Measurements from ENCODE around the gene EDNRA.

The EDNRA gene

GRCh38 chr4:147530134-147530533 lies 49.2 kb downstream of the EDNRA start:
- no peak for ATAC-seq
- TF ChIP-seq ZFP3 (CRISPR knock-in tag; IDR thresholded peaks at IDR 0.05) (no peak), POU6F1 (CRISPR knock-in tag; IDR thresholded peaks at IDR 0.05; ENCODE audit: borderline replicate concordance, low read depth) (no peak)

GRCh38 chr4:147530723-147531122 lies 49.8 kb downstream of the EDNRA start:
- ATAC-seq = no peak

DNA sequence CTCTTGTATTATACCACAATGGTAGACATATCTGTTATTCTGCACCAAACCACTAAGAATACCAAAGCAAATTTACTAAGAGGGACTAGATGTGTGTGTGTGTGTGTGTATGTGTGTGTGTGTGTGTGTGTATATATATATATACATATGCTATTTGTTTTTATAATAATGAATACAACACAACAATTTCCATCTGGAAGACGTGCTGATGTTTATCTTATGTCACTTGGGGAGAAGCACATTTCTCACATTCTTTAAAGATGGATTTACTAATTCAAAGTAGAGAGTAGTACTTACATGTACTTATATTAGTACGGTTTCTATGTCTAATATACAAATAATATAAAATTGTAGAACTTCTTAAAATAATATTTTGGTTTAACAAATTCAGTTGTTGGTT lies 52.0 kb downstream of the EDNRA start:
- no peak for ATAC-seq
- TF ChIP-seq ZNF70 (CRISPR knock-in tag; IDR thresholded peaks at IDR 0.05) (no peak), ISL1 (CRISPR knock-in tag; IDR thresholded peaks at IDR 0.05) (no peak), TOX (CRISPR knock-in tag; IDR thresholded peaks at IDR 0.05; ENCODE audit: borderline replicate concordance) (no peak), CREB5 (CRISPR knock-in tag; IDR thresholded peaks at IDR 0.05; ENCODE audit: low read depth) (no peak), CSDC2 (CRISPR knock-in tag; IDR thresholded peaks at IDR 0.05) (no peak), BACH2 (CRISPR knock-in tag; IDR thresholded peaks at IDR 0.05; ENCODE audit: borderline replicate concordance) (no peak), RARB (CRISPR knock-in tag; IDR thresholded peaks at IDR 0.05) (no peak), ZFP30 (CRISPR knock-in tag; IDR thresholded peaks at IDR 0.05) (no peak), POU6F1 (CRISPR knock-in tag; IDR thresholded peaks at IDR 0.05; ENCODE audit: borderline replicate concordance, low read depth) (no peak), PPARA (CRISPR knock-in tag; IDR thresholded peaks at IDR 0.05; ENCODE audit: borderline replicate concordance) (no peak), GLIS3 (CRISPR knock-in tag; IDR thresholded peaks at IDR 0.05) (no peak), ZFP3 (CRISPR knock-in tag; IDR thresholded peaks at IDR 0.05) (no peak), OSR1 (CRISPR knock-in tag; IDR thresholded peaks at IDR 0.05) (no peak), TCF4 (CRISPR knock-in tag; IDR thresholded peaks at IDR 0.05; ENCODE audit: borderline replicate concordance) (no peak), ZNF565 (CRISPR knock-in tag; conservative IDR thresholded peaks at IDR 0.05; ENCODE audit: low read depth) (no peak), ZNF8 (CRISPR knock-in tag; IDR thresholded peaks at IDR 0.05) (no peak), SNAI2 (CRISPR knock-in tag; IDR thresholded peaks at IDR 0.05) (no peak), ESRRG (CRISPR knock-in tag; IDR thresholded peaks at IDR 0.05) (no peak), ZC3H10 (CRISPR knock-in tag; IDR thresholded peaks at IDR 0.05) (no peak)
- TF ChIP-seq, protein P1, sequence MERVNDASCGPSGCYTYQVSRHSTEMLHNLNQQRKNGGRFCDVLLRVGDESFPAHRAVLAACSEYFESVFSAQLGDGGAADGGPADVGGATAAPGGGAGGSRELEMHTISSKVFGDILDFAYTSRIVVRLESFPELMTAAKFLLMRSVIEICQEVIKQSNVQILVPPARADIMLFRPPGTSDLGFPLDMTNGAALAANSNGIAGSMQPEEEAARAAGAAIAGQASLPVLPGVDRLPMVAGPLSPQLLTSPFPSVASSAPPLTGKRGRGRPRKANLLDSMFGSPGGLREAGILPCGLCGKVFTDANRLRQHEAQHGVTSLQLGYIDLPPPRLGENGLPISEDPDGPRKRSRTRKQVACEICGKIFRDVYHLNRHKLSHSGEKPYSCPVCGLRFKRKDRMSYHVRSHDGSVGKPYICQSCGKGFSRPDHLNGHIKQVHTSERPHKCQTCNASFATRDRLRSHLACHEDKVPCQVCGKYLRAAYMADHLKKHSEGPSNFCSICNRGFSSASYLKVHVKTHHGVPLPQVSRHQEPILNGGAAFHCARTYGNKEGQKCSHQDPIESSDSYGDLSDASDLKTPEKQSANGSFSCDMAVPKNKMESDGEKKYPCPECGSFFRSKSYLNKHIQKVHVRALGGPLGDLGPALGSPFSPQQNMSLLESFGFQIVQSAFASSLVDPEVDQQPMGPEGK (CRISPR knock-in tag; IDR thresholded peaks at IDR 0.05; ENCODE audit: borderline replicate concordance) = no peak

More at GRCh38 chr4:147530723-147531122, 49.8 kb downstream of the EDNRA start:
- TF ChIP-seq CREB5 (CRISPR knock-in tag; IDR thresholded peaks at IDR 0.05; ENCODE audit: low read depth) = no peak

DNA sequence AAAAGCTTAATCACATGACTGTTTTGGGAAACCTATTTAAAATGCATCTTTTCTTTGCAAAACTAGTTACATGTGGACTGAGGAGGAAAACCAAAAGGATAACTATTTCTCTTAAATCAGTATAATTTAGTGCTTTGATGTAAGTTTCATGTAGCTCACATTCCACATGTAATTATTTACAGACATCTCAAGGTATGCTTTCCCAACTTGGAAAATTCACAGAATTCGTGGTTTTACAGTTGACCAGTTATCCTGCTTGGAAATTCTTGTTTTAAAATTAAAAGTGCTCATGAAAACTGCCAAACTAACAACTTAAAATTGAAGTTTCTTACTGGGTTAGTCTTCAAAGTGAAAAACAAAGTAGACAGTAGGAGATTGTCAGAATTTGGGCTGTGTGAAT lies 52.4 kb downstream of the EDNRA start:
- ATAC-seq = no peak; the same call in 2 of the 3 replicates
- TF ChIP-seq RARB (CRISPR knock-in tag; IDR thresholded peaks at IDR 0.05) = no peak
- TF ChIP-seq CSRNP3 (CRISPR knock-in tag; IDR thresholded peaks at IDR 0.05) = no peak
- no peak for TF ChIP-seq ZNF8 (CRISPR knock-in tag; IDR thresholded peaks at IDR 0.05)
- no peak for TF ChIP-seq GLIS3 (CRISPR knock-in tag; IDR thresholded peaks at IDR 0.05)
- no peak for TF ChIP-seq CREB5 (CRISPR knock-in tag; IDR thresholded peaks at IDR 0.05; ENCODE audit: low read depth)
- TF ChIP-seq OSR1 (CRISPR knock-in tag; IDR thresholded peaks at IDR 0.05) = no peak
- TF ChIP-seq ZFP30 (CRISPR knock-in tag; IDR thresholded peaks at IDR 0.05) = no peak
- TF ChIP-seq ZNF565 (CRISPR knock-in tag; conservative IDR thresholded peaks at IDR 0.05; ENCODE audit: low read depth) = no peak
- no peak for TF ChIP-seq SNAI2 (CRISPR knock-in tag; IDR thresholded peaks at IDR 0.05)
- no peak for TF ChIP-seq ZNF70 (CRISPR knock-in tag; IDR thresholded peaks at IDR 0.05)
- no peak for TF ChIP-seq ZC3H10 (CRISPR knock-in tag; IDR thresholded peaks at IDR 0.05)
- no peak for TF ChIP-seq BACH2 (CRISPR knock-in tag; IDR thresholded peaks at IDR 0.05; ENCODE audit: borderline replicate concordance)
- TF ChIP-seq, protein P2, sequence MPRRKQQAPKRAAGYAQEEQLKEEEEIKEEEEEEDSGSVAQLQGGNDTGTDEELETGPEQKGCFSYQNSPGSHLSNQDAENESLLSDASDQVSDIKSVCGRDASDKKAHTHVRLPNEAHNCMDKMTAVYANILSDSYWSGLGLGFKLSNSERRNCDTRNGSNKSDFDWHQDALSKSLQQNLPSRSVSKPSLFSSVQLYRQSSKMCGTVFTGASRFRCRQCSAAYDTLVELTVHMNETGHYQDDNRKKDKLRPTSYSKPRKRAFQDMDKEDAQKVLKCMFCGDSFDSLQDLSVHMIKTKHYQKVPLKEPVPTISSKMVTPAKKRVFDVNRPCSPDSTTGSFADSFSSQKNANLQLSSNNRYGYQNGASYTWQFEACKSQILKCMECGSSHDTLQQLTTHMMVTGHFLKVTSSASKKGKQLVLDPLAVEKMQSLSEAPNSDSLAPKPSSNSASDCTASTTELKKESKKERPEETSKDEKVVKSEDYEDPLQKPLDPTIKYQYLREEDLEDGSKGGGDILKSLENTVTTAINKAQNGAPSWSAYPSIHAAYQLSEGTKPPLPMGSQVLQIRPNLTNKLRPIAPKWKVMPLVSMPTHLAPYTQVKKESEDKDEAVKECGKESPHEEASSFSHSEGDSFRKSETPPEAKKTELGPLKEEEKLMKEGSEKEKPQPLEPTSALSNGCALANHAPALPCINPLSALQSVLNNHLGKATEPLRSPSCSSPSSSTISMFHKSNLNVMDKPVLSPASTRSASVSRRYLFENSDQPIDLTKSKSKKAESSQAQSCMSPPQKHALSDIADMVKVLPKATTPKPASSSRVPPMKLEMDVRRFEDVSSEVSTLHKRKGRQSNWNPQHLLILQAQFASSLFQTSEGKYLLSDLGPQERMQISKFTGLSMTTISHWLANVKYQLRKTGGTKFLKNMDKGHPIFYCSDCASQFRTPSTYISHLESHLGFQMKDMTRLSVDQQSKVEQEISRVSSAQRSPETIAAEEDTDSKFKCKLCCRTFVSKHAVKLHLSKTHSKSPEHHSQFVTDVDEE (CRISPR knock-in tag; IDR thresholded peaks at IDR 0.05) = no peak
- no peak for TF ChIP-seq PPARA (CRISPR knock-in tag; IDR thresholded peaks at IDR 0.05; ENCODE audit: borderline replicate concordance)
- no peak for TF ChIP-seq TCF4 (CRISPR knock-in tag; IDR thresholded peaks at IDR 0.05; ENCODE audit: borderline replicate concordance)
